Mesothelial cell of epicardium (in vitro differentiated cells): ENCODE results near the gene ATG3. TPM values are rescaled to one million over a fixed set of nuclear protein-coding genes. Genes with fewer than 3 reads are reported as not detected.
A peak's percentile ranks its signal among the peaks of the same experiment; 100 is the strongest.

ENCODE experiments used
- DNase-seq, 2 experiments: peaks; one replicate each; pipeline ENCODE4 v3.0.0; 2021; ENCODE audit warnings: low spot score in 2 of 2; ENCODE audit not compliant: unreplicated experiment in 2 of 2
- H3K27ac Mint-ChIP-seq: 2 replicates; pipeline ENCODE4 v1.8.0; 2021; ENCODE audit warnings: mixed read lengths
- H3K27me3 Mint-ChIP-seq: 2 replicates; pipeline ENCODE4 v1.8.0; 2021; ENCODE audit warnings: low read depth, mixed read lengths
- H3K36me3 Mint-ChIP-seq: 2 replicates; pipeline ENCODE4 v1.8.0; 2021; ENCODE audit warnings: mixed read lengths
- H3K4me1 Mint-ChIP-seq: 2 replicates; pipeline ENCODE4 v1.8.0; 2021; ENCODE audit warnings: mixed read lengths
- H3K4me3 Mint-ChIP-seq: 2 replicates; pipeline ENCODE4 v1.8.0; 2021; ENCODE audit warnings: mild to moderate bottlenecking, moderate library complexity, mixed read lengths
- H3K9me3 Mint-ChIP-seq: 2 replicates; pipeline ENCODE4 v1.8.0; 2021; ENCODE audit warnings: mixed read lengths
- CTCF ChIP-seq: fragments of 200-600 bp; sonication (generic); IDR thresholded peaks from one replicate; pipeline ENCODE4 v1.5.0; 2021; ENCODE audit warnings: antibody characterized with exemption; ENCODE audit not compliant: unreplicated experiment
- total RNA-seq: library from RNA; stranded (reverse); gene quantifications from 3 replicates; pipeline ENCODE4 v1.2.1, GENCODE V29; 2021

ATG3 gene
- total RNA-seq, 1 donor from 2014 or later, result 25.9 TPM

GRCh38 chr3:112560721-112561483 lies 860 bp downstream of the ATG3 start:
- no peak for TF ChIP-seq CTCF
- Mint-ChIP-seq H3K36me3 (peaks cover 11% of the 10 kb centered on the region), H3K27me3 (no peaks in the 10 kb centered on the region)

GRCh38 chr3:112560307-112560706 lies 1.5 kb downstream of the ATG3 start:
- Mint-ChIP-seq H3K36me3 (peaks cover 14% of the 10 kb centered on the region), H3K4me1 (peaks cover 31% of the 10 kb centered on the region), H3K9me3 (no peaks in the 10 kb centered on the region), H3K4me3 (peak overlapping the region; percentile 96), H3K27me3 (no peaks in the 10 kb centered on the region), H3K27ac (peak overlapping the region; percentile 99)
- no peak for DNase-seq
- TF ChIP-seq CTCF, result no peak

More at GRCh38 chr3:112560721-112561483, 860 bp downstream of the ATG3 start:
- DNase-seq, result peak; percentile 51 to 78
- peak overlapping the region; percentile 99 for H3K27ac Mint-ChIP-seq
- peak overlapping the region; percentile 96 for H3K4me3 Mint-ChIP-seq
- H3K9me3 Mint-ChIP-seq, result no peaks in the 10 kb centered on the region
- peaks cover 31% of the 10 kb centered on the region for H3K4me1 Mint-ChIP-seq

- Mint-ChIP-seq H3K4me3 (no peak overlapping the region), H3K27ac (no peak overlapping the region), H3K4me1 (peaks cover 18% of the 10 kb centered on the region), H3K27me3 (no peaks in the 10 kb centered on the region), H3K9me3 (no peaks in the 10 kb centered on the region), H3K36me3 (peaks cover 10% of the 10 kb centered on the region)
- DNase-seq, result no peak
- no peak for TF ChIP-seq CTCF
Measured at GRCh38 chr3:112557976-112558375, 3.8 kb downstream of the ATG3 start.

- Mint-ChIP-seq H3K4me1 (peaks cover 14% of the 10 kb centered on the region), H3K27me3 (no peaks in the 10 kb centered on the region), H3K27ac (no peak overlapping the region), H3K9me3 (no peaks in the 10 kb centered on the region), H3K4me3 (no peak overlapping the region), H3K36me3 (peaks cover 10% of the 10 kb centered on the region)
- no peak for DNase-seq
- no peak for TF ChIP-seq CTCF
Measured at GRCh38 chr3:112555535-112556170, 6.1 kb downstream of the ATG3 start.

- H3K4me1 Mint-ChIP-seq, result no peaks in the 10 kb centered on the region
- no peaks in the 10 kb centered on the region for H3K27me3 Mint-ChIP-seq
- peaks cover 14% of the 10 kb centered on the region for H3K36me3 Mint-ChIP-seq
- H3K27ac Mint-ChIP-seq, result no peak overlapping the region
- no peak for TF ChIP-seq CTCF
- DNase-seq, result no peak
- H3K4me3 Mint-ChIP-seq, result no peak overlapping the region
- no peaks in the 10 kb centered on the region for H3K9me3 Mint-ChIP-seq
Measured at GRCh38 chr3:112550859-112551258, 10.9 kb downstream of the ATG3 start.
